HCT116 (cell line): ENCODE results near the gene HHATL.

Experiments used
- ATF3 ChIP-seq: IDR thresholded peaks from 2 replicates; pipeline ENCODE4 v1.6.1; 2012
- CEBPB ChIP-seq: IDR thresholded peaks from 2 replicates; pipeline ENCODE4 v1.6.1; 2012; ENCODE audit warnings: low read depth
- CTCF ChIP-seq, 3 experiments: fragments of 200-600 bp in 1 of 3; sonication (generic) in 1 of 3; IDR thresholded peaks in 2 of 3; conservative IDR thresholded peaks in 1 of 3; 2 replicates each; pipeline ENCODE4 v1.5.1; 2012 to 2017; ENCODE audit warnings: low read depth in 2 of 3, low read length in 2 of 3, antibody characterized with exemption in 1 of 3, borderline replicate concordance in 1 of 3, control low read depth in 1 of 3, mild to moderate bottlenecking in 1 of 3, mixed read lengths in 1 of 3, mixed run types in 1 of 3, moderate library complexity in 1 of 3; ENCODE audit not compliant: insufficient read depth in 1 of 3
- EZH2 ChIP-seq: fragments of 200-600 bp; sonication (generic); IDR thresholded peaks from 2 replicates; pipeline ENCODE4 v1.6.1; 2017; ENCODE audit warnings: antibody characterized with exemption, mixed run types
- EZH2phosphoT487 ChIP-seq: fragments of 200-600 bp; IDR thresholded peaks from 2 replicates; pipeline ENCODE4 v1.6.1; 2018; ENCODE audit warnings: antibody characterized with exemption, borderline replicate concordance
- JUND ChIP-seq: IDR thresholded peaks from 2 replicates; pipeline ENCODE4 v1.6.1; 2012
- POLR2A ChIP-seq: IDR thresholded peaks from 2 replicates; pipeline ENCODE4 v1.7.0; 2011; ENCODE audit warnings: borderline replicate concordance; ENCODE audit not compliant: insufficient read depth, insufficient read length; ENCODE audit errors: extremely low read depth
- POLR2AphosphoS5 ChIP-seq: IDR thresholded peaks from 2 replicates; pipeline ENCODE4 v1.6.1; 2011; ENCODE audit warnings: mild to moderate bottlenecking, low read depth, low read length, moderate library complexity
- RAD21 ChIP-seq: IDR thresholded peaks from 2 replicates; pipeline ENCODE4 v1.6.1; 2012; ENCODE audit warnings: low read depth, mild to moderate bottlenecking
- SIN3A ChIP-seq: IDR thresholded peaks from 2 replicates; pipeline ENCODE4 v1.6.1; 2012; ENCODE audit warnings: low read depth
- YY1 ChIP-seq: IDR thresholded peaks from 2 replicates; pipeline ENCODE4 v1.6.1; 2011; ENCODE audit warnings: low read length, low read depth, moderate library complexity, mild to moderate bottlenecking; ENCODE audit not compliant: insufficient replicate concordance; ENCODE audit errors: extremely low read depth
- ZBTB33 ChIP-seq: IDR thresholded peaks from 2 replicates; pipeline ENCODE4 v1.6.1; 2011; ENCODE audit warnings: mild to moderate bottlenecking, low read length, moderate library complexity; ENCODE audit not compliant: insufficient replicate concordance; ENCODE audit errors: extremely low read depth
- TF ChIP-seq, protein P1 (sequence below): IDR thresholded peaks from 2 replicates; pipeline ENCODE4 v1.6.1; 2012

DNA sequence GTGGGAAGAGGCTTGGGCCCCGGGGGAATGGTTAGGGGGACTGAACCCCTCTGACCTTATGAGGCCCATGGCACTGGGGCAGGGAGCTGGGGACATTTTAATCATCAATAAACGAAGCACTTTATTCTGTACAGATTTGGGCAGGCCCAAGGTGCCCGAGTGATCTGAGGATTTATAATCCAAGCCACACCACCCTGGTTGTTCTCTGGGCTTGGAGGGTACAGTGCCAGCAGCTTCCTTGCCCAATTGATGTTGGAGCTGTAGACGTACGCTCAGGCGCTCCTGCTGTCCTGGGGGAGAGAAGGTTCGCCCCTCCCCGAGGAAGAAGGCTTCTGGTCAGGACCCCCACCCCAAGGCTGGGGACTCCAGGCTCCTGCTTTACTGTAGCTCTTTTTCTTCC, 36.6 kb downstream of the HHATL start:
- TF ChIP-seq JUND: no peak
- no peak for TF ChIP-seq EZH2
- no peak; the same call in 1 of the 2 replicates for TF ChIP-seq POLR2AphosphoS5
- no peak for TF ChIP-seq POLR2A
- TF ChIP-seq SIN3A: no peak
- no peak for TF ChIP-seq CTCF (IDR thresholded peaks at IDR 0.05 in 2 of 3, conservative IDR thresholded peaks at IDR 0.05 in 1 of 3; ENCODE audit: borderline replicate concordance in 1 of 3, insufficient read depth in 1 of 3, low read depth in 2 of 3, low read length in 2 of 3)
- no peak for TF ChIP-seq CEBPB
- no peak for TF ChIP-seq EZH2phosphoT487
- no peak for TF ChIP-seq RAD21
- TF ChIP-seq, protein P1, sequence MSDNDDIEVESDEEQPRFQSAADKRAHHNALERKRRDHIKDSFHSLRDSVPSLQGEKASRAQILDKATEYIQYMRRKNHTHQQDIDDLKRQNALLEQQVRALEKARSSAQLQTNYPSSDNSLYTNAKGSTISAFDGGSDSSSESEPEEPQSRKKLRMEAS: no peak
- no peak for TF ChIP-seq ZBTB33
- TF ChIP-seq YY1: no peak
- TF ChIP-seq ATF3: no peak
